ENCODE data around the gene TRPV4. TPM values are rescaled to one million over a fixed set of nuclear protein-coding genes. Genes with fewer than 3 reads are reported as not detected.

Gene TRPV4
- total RNA-seq, 1 donor from 2014 or later: 5.6 TPM

DNA sequence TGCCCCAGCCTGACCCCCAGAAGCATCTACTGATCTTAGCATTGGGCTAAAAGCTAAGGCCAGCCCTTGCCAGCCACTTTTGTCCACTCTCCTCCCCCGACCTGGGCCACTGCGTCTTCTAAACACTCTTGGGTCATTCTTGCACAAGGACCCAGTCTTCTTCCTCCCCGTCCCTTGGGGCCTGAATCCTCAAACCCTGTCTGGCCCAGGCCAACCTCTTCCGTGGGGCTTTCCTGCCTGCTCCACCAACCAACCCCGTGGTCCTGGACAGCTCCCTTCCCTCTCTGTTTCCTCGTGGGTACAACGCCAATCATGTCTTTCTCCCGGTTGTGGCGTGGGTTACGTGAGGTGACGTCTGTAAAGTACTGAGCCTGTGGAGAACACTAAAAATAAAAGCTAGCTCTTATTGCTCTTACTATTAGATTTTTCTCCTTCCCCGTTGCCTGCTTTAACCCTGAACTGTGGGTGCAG, 98.1 kb downstream of the TRPV4 start:
- Histone ChIP-seq H3K9me3 (no peaks in the 10 kb centered on the region), H3K36me3 (no peaks in the 10 kb centered on the region), H3K27me3 (no peaks in the 10 kb centered on the region), H3K4me3 (no peak overlapping the region), H3K27ac (no peak overlapping the region), H3K4me1 (no peaks in the 10 kb centered on the region)
- TF ChIP-seq POLR2A (IDR thresholded peaks at IDR 0.05): no peak
- TF ChIP-seq, protein P1, sequence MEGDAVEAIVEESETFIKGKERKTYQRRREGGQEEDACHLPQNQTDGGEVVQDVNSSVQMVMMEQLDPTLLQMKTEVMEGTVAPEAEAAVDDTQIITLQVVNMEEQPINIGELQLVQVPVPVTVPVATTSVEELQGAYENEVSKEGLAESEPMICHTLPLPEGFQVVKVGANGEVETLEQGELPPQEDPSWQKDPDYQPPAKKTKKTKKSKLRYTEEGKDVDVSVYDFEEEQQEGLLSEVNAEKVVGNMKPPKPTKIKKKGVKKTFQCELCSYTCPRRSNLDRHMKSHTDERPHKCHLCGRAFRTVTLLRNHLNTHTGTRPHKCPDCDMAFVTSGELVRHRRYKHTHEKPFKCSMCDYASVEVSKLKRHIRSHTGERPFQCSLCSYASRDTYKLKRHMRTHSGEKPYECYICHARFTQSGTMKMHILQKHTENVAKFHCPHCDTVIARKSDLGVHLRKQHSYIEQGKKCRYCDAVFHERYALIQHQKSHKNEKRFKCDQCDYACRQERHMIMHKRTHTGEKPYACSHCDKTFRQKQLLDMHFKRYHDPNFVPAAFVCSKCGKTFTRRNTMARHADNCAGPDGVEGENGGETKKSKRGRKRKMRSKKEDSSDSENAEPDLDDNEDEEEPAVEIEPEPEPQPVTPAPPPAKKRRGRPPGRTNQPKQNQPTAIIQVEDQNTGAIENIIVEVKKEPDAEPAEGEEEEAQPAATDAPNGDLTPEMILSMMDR (IDR thresholded peaks at IDR 0.05): no peak
- no peak for TF ChIP-seq POLR2AphosphoS5 (IDR thresholded peaks at IDR 0.05; ENCODE audit: insufficient read depth in 1 of 2, low read depth in 1 of 2)
- intact Hi-C loops (cut with DNase I): no loop called here
- no peak for DNase-seq (ENCODE audit: extremely low spot score in 2 of 2)

DNA sequence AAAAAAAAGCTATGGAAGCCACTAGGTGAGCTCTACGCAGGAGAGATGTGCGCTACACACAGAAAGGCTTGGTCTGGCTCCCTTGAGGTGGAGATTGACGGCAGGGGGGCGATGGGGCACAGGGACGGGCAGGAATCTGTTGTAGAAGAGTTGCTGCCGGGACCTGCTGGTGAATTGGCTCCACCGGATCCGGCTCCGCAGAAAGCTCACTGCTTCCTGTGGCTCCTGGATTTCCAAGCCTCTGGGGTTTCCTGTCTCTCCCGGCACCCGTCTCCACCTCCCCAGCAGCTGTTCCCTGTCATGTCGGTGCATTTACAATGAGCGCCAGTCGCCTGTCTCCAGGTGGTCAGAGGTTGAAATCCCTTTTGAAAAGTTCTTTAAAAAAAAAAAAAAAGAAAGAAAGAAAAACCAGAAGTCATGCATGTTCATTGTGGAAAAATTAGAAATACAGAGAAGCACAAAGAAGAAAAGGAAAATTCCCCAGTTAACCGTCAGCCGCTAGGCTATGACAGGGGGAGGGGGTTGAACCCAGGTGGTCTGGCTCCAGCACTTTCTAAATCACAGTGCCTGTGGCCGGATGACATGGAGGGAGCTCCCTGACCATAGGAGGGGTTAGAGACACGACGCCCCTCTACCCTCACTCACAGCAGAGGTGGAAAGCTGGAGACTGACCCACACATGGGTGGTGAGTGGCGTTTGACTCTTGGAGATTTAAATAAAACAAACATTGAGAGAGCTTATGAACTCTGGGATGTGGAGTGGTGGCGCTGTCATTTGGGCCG, 98.8 kb downstream of the TRPV4 start:
- Histone ChIP-seq H3K36me3 (no peaks in the 10 kb centered on the region), H3K4me3 (no peak overlapping the region), H3K4me1 (no peaks in the 10 kb centered on the region), H3K27me3 (no peaks in the 10 kb centered on the region), H3K9me3 (no peaks in the 10 kb centered on the region), H3K27ac (no peak overlapping the region)
- DNase-seq (ENCODE audit: extremely low spot score in 2 of 2): no peak
- TF ChIP-seq POLR2A (IDR thresholded peaks at IDR 0.05): no peak
- TF ChIP-seq, protein P1 (IDR thresholded peaks at IDR 0.05): no peak
- no peak for TF ChIP-seq POLR2AphosphoS5 (IDR thresholded peaks at IDR 0.05; ENCODE audit: insufficient read depth in 1 of 2, low read depth in 1 of 2)
- intact Hi-C loops (cut with DNase I): no loop called here

Small RNA genes within 50 kb of the gene (microRNA-seq; reads per million reads assigned to microRNA genes)
- not detected for gene MIR4497 (ENCODE audit: borderline number of aligned reads, borderline replicate concordance)

Small RNA genes within 50 kb of the gene (small RNA-seq; reads per million reads assigned to genes)
- gene MIR4497: not detected
- not detected for gene RN7SL441P

Other genes with a start within 250 kb of the TRPV4 start
- 1.5 TPM for gene FAM222A, start 119.6 kb downstream of the TRPV4 start, total RNA-seq
- gene GLTP, start 47.1 kb upstream of the TRPV4 start, total RNA-seq: 158 TPM
- 21.1 TPM for gene TCHP, start 66.9 kb upstream of the TRPV4 start, total RNA-seq
- 43.0 TPM for gene GIT2, start 163.0 kb upstream of the TRPV4 start, total RNA-seq
- 108 TPM for gene ANKRD13A, start 166.0 kb upstream of the TRPV4 start, total RNA-seq
- gene C12orf76, start 215.1 kb upstream of the TRPV4 start, total RNA-seq: 7.6 TPM

Data from vagina (tissue), 2 donors.